SU-DHL-6 (cell line): ENCODE data around the gene CRTAP.

Experiments
- EZH2phosphoT487 ChIP-seq: fragments of 200-600 bp; sonication (generic), shearing (Covaris generic); conservative IDR thresholded peaks from 2 replicates; pipeline ENCODE4 v1.6.1; 2018; ENCODE audit warnings: mild to moderate bottlenecking, antibody characterized with exemption, low read length, moderate library complexity, mixed read lengths
- TF ChIP-seq, protein P1 (sequence below): fragments of 200-600 bp; sonication (generic); IDR thresholded peaks from one replicate; pipeline ENCODE4 v1.5.1; 2017; ENCODE audit warnings: antibody characterized with exemption, mild to moderate bottlenecking, low read length, moderate library complexity; ENCODE audit not compliant: insufficient read depth, poor library complexity, severe bottlenecking

DNA sequence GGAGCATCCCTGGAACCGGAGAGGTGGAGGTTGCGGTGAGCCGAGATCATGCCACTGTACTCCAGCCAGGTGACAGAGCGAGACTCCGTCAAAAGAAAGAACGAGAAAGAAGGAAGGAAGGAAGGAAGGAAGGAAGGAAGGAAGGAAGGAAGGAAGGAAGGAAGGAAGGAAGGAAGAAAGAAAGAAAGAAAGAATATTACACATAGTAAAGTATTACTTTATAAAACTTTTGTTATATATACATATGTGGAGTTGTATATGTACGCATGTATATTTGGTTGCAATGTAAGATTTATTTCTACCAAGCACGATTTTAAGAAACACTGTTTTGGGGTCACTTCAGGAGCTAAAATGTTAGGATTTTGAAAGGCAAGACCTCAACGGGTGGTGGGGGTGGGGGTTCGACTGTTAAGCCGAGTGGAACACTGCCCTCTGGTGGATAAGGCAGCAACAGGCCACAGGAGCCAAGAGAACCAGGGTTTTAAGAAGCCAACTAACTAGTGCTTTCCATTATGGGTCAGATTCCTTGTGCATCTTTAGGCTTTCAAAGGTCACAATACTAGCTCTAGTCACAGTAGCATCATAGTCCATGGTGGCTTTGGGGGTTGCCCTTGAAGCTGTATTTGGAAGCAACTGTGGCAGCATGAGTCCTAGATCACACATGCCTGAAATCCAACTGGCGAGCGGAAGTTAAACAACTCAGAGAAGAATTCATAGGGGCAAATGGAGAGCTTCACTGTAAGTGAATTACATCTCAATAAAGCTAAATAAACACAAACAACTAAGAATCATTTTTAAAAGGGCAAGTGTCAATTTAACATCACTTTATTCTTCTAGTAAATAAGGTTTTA lies 39.4 kb upstream of the CRTAP start:
- TF ChIP-seq, protein P1, sequence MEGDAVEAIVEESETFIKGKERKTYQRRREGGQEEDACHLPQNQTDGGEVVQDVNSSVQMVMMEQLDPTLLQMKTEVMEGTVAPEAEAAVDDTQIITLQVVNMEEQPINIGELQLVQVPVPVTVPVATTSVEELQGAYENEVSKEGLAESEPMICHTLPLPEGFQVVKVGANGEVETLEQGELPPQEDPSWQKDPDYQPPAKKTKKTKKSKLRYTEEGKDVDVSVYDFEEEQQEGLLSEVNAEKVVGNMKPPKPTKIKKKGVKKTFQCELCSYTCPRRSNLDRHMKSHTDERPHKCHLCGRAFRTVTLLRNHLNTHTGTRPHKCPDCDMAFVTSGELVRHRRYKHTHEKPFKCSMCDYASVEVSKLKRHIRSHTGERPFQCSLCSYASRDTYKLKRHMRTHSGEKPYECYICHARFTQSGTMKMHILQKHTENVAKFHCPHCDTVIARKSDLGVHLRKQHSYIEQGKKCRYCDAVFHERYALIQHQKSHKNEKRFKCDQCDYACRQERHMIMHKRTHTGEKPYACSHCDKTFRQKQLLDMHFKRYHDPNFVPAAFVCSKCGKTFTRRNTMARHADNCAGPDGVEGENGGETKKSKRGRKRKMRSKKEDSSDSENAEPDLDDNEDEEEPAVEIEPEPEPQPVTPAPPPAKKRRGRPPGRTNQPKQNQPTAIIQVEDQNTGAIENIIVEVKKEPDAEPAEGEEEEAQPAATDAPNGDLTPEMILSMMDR: peak; percentile 93
- no peak for TF ChIP-seq EZH2phosphoT487
